DMS114 treated with DMSO at 0.1 percent for 48 hours (cell line): ENCODE measurements around the gene DPP10.

Source experiments
- DNase-seq: peaks from one replicate; lab custom pipeline; 2025; ENCODE audit not compliant: unreplicated experiment; lab: John Stamatoyannopoulos, UW

DPP10 gene

DNA sequence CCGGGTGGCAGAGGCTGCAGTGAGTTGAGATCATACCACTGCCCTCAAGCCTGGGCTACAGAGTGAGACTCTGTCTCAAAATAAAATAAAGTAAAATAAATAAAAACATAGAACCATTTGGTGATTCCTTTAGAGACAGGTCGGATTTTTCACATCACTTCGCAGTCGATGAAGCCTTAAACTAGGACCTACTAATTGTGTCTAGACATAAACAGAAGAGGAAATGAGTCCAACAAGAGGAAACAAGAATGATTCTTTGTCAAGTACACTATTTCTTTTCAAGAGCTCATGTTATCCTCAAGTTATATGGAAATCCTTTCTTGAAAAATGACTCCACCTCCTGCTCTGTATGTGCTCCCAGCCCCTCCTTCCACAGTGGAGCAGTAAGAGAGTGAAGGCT, 758.9 kb downstream of the DPP10 start:
- no peak for DNase-seq

DNA sequence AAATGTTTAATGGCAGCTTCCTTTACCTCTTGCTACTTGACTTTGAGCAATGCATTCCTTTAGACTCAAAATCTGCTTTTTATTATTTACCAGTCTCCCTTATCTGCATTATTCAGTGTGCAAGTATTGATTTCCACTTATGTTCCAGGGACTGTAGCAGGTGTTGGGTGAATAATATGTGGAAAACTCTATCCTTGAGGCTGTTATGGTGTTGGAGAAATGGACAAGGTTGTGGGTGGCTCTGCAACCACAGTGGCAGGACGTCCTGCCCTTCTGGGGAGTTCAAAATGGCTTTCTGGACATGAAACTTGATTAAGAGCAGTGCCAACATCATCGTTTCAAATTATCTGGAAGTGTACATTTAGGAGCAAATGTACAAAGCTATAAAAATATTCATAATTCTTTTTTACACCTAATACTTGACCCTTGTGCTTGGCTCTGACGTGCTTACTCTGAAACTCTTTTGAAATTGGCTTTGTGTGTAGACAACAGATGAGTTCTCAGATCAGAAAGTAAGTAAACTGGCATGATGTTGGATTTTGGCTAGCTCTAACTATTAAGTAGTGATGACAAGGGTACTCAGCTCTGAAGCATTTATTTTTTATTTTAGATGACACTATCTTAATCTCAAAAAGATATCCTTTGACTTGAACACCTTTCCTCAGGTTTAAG, 766.2 kb downstream of the DPP10 start:
- no peak for DNase-seq

GRCh38 chr2:115214050-115214449, 771.6 kb downstream of the DPP10 start:
- no peak for DNase-seq

- DNase-seq, result no peak
These were observed 776.9 kb downstream of the DPP10 start for GRCh38 chr2:115219296-115219695.

DNA sequence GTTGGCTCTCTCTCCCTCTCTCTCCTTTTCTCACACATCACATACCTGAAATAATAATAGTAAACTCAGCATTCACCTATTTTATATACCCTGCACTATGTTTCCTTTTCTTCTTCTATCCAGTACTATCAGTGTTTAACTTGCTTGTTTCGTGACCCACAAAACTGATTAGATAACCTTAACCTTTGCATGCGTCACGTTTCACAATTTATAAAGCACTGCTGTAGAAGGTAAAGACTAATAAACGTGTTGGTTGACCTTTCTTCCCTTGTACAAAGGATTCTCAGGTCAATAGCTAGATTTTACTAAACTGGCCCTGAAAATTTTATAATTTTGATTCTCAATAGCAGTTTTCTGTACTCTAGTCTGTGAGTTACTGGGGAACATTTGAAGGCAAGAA, 791.7 kb downstream of the DPP10 start:
- DNase-seq, result no peak

GRCh38 chr2:115234737-115235136, 792.3 kb downstream of the DPP10 start:
- no peak for DNase-seq

GRCh38 chr2:115248066-115248465, 805.6 kb downstream of the DPP10 start:
- no peak for DNase-seq

DNA sequence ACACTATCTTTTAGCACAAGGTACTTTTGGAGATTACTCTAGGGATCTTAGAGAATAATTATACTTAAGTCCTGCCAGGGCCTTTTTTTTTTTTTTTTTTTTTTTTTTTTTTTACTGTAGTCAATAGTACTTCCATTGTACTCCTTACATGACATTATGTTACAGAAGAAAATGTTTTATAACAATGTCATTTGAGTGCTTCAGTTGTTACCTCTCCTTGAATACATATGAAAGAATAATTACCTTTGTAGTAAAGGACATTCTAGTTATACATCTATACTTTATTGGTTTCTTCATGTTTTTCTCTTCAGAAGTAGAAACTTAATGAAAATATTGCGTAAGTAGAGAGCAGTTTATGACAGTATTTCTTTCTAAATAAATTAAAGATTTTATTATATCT, 834.9 kb downstream of the DPP10 start:
- DNase-seq, result no peak

DNA sequence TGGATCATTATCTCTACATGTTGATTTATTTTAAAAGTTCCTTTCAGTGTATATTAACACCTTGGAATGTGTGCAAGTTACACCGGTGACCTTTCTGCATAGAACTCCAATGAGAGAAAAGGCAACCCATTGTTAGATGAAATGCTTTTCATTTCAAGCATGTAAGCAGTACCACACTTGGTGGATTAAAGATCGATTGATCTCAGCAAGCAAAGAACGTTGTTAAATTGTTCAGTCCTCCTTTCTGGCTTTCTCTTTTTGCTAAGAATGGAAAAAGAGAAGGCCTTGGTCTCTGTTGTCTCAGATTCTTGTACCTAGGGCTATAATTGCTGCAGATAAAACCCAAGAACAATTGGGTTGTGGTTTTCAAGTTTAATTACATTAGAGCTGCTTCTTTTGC, 843.0 kb downstream of the DPP10 start:
- no peak for DNase-seq

DNA sequence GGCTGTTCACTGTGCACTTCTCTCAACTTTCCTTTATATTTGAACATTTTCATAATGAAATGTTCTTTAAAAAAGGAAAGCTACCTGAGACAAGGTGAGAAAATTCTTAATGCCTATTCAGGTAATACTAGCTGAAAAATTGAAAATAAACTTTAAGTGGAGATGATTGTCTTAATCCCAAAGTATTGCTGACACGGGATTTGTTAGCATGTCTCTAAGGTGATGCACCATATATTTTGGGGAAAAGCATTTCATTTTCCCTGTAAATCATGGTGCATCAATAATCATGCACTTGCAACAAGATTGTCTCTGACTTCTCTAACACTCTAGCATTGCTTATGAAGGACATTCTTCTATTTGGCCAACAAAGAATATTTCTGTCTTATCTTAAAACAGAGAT, 848.0 kb downstream of the DPP10 start:
- no peak for DNase-seq

DNA sequence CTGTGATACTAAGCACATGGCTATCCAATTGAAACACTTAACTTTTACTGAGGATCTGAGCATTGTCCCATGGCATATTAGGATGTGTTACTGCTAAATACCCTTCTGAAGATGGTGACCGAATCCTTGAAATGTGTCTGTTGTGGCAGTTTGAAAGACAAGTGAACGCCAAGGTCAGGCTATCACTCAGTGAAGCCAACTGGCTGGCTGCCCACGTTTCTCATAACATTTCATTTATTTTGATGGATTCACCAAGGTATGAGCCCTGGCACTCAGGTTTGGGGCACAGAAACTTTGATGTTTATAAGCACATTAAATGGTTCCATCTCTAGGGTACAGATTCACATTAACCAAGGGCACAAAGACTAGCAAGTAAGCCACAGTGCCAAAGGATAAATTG, 850.3 kb downstream of the DPP10 start:
- DNase-seq, result no peak

DNA sequence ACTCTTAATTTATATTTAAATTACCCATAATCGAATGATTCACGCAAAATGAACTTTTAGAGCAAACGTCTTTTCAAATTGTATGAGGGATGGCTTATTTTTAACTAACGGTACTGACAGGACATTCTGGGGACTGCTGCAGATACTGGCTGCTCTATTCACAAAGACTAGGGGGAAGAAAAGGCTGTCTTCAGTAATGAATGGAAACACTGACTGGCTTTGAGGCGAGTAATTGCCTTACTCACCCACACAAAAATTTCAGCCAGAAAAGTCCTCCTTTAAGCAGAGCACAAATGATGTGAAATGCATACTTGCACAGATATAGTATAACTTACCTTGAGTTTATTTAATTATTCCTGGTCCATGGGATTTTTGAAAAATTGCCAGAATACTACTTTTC, 852.6 kb downstream of the DPP10 start:
- no peak for DNase-seq

DNA sequence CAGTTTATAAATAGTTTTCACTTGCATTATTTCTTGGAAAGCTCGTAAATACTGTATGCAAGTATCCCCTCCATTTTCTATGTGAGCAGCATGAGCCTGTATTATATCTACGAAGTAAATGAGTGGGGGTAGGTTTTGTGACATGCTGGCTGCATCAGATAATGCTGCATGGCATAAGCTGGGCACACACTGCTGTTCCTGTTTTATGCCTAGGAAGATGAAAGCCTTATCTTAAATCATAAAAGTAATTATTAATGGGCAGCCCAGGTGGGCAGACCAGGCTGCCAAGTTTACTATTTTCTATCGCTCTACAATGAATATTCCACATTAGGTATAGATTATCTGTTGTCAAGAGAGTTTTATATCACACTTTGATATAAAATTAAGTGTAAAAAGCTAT, 854.6 kb downstream of the DPP10 start:
- DNase-seq, result no peak

- no peak for DNase-seq
These were observed 856.8 kb downstream of the DPP10 start for GRCh38 chr2:115299199-115299598.

DNA sequence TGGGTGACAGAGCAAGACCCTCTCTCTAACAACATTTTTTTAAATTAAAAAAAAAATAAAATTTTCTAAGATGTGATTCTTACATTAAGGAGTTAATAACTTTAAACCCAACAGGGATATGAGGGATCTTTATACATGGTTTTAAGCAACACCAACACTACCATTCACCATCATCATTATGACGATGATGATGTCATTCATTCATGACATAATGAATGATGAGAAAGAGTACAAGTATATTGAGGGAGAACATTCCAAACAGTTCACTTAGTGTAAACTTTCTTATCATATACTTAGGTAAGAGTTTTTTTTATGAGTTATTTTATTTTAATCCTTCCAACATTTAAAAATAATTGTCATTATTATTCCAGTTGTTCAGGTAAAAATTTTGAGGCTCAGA, 863.3 kb downstream of the DPP10 start:
- no peak for DNase-seq

DNA sequence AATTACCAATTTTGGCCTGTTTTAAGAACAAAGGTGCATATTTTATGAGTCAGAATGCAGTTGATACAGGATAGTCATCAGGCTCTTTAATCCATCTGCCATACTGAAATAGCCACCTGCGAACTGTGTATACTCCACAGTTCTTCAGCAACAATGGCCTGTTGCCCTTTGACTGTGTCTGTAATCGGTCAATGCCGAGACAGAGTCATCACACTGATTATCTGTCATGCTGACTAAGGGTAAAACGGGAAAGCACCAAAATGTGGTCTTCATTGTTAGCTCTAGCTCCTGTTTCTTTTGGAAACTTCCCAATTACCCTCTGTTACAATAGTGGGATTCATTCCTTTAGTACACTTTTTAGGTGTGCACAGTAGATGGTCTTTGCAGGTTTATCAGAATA, 871.7 kb downstream of the DPP10 start:
- no peak for DNase-seq

GRCh38 chr2:115327061-115327460, 884.6 kb downstream of the DPP10 start:
- DNase-seq, result no peak

DNA sequence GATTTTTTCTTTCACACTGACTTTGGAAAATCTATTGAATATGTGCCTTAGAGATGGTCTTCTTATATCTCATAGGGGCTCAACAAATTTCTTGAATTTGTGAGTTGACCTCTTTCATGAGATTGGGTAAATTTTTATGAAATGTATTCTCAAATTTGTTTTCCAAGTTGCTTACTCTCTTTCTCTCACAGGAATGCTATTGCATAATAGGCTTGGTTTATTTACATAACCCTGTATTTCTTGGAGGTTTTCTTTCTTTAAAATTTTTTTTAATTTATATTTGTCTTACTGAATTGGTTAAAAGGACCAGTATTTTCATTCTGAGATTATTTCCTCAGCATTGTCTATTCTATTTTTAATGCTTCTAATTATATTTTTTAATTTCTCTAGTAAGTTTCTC, 917.1 kb downstream of the DPP10 start:
- DNase-seq, result no peak

- DNase-seq, result no peak
These were observed 921.7 kb downstream of the DPP10 start for GRCh38 chr2:115364093-115364492.

DNA sequence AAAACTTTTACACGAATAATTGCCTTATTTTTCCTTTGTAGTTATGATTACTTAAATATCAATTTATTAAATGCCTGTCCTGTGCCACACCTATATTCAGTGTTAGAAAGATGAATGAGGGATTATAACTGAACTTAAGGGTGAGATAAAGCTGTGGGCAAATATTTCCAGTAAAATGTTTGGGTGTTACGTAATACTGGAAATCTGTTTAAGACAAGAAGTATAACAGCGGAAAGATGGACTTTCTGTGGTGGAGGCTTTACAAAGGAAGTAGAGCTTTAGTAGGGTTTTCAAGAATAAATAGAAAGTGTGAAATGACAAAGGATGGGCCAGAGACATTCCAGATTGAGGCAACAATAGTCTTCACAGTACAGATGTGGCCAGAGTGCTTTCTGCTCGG, 927.0 kb downstream of the DPP10 start:
- no peak for DNase-seq

- DNase-seq, result no peak
These were observed 932.5 kb downstream of the DPP10 start for GRCh38 chr2:115374981-115375380.

DNA sequence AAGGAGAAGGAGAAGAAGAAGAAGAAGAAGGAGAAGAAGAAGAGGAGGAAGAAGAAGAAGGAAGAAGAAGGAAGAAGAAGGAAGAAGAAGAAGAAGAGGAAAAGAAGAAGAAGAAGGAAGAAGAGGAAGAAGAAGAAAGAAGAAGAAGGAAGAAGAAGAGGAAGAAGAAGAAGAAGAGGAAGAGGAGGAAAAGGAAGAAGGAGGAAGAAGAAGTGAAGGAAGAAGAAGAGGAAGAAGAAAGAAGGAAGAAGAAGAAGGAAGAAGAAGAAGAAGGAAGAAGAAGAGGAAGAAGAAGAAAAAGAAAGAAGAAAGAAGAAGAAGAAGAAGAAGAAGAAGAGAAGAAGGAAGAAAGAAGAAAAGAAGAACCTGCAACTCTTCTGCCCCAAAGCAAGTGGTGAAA, 942.0 kb downstream of the DPP10 start:
- DNase-seq, result no peak

GRCh38 chr2:115386465-115386864, 944.0 kb downstream of the DPP10 start:
- DNase-seq, result no peak

GRCh38 chr2:115389024-115389423, 946.6 kb downstream of the DPP10 start:
- DNase-seq, result no peak
